C1 segment of cervical spinal cord (tissue), 14 donors: Measurements from ENCODE around the gene BEND7.
"Not testable (repeated sequence)": the region's sequence is repeated elsewhere in the genome, so short reads cannot be mapped to it uniquely, and the experiment has no call there.

Experiments used
- DNase-seq, 14 donors: peaks; one replicate each; lab custom pipeline; 2025; lab: John Stamatoyannopoulos, UW

BEND7 gene

GRCh38 chr10:13421382-13421917, 107.4 kb downstream of the BEND7 start:
- DNase-seq, result no peak

GRCh38 chr10:13420532-13421307, 108.1 kb downstream of the BEND7 start:
- DNase-seq, result no peak

DNA sequence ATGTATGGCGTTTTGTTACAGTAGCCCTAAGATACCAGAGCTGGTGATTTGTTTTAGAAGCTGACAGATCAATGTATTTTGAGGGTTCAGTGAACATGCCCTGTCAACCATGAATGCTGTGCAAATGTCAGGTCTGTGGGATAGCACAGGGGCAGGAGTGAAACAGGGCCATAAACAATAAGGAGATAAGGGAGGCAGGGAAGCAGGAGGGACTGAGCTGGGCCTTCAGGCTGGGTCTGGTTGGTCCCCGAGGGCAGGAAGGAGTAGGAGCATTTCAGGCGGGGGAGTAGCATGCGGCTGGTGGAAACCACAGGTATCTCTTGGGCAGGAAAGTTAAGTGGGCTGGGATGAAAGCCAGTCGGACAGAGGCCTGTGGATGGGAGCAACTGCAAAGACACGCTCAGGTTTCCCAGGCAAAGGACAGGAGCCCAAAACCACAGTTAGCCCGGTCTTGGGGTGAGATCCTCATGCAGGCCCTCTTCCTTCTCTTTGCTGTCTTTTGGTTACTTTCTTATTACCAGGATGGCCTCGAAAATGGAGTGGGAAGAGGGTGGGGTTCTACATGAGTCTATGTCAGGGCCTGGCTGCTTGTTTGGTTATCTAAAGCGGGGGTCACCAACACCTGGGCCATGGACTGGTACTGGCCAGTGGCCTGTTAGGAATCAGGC, 111.2 kb downstream of the BEND7 start:
- DNase-seq, result no peak

GRCh38 chr10:13416760-13417159, 112.1 kb downstream of the BEND7 start:
- DNase-seq, result no peak

GRCh38 chr10:13414855-13415254, 114.0 kb downstream of the BEND7 start:
- DNase-seq, result no peak

DNA sequence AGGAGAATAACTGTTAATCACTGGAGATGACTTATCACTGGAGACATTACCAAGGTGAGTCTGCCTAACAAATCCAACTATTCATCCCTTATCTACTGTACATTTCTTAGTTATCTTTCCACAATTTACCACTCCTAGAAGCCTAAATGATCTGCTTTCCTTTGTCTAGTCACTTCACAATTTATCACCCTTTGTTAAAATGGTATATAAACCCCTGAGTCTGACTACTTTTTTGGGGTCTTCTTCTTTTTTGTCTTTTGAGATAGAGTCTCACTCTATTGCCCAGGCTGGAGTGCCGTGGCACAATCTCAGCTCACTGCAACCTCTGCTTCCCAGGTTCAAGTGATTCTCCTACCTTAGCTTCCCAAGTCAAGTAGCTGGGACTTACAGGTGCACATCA, 114.7 kb downstream of the BEND7 start:
- DNase-seq, result no peak

- no peak for DNase-seq
Observed at GRCh38 chr10:13412894-13413293, 115.9 kb downstream of the BEND7 start.

DNA sequence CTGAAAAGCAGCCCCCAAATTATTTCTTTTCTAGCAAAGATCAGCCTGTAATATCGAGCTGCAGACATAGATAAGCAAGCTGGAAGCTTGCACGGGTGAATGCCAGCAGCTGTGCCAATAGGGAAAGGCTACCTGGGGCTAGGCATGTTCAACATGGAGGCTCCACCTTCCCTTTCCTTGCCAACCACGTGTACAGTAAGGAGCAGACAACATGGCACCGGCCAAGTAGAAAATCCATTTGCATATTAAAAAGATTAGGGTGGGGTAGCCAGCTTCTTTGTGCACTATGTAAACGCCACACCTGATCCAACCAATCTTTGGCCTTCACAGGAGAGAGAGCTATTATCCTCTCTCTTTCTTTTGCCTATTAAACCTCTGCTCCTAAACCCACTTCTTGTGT, 124.0 kb downstream of the BEND7 start:
- DNase-seq, result no peak

- DNase-seq, result no peak
Observed at GRCh38 chr10:13404305-13404759, 124.5 kb downstream of the BEND7 start.

DNA sequence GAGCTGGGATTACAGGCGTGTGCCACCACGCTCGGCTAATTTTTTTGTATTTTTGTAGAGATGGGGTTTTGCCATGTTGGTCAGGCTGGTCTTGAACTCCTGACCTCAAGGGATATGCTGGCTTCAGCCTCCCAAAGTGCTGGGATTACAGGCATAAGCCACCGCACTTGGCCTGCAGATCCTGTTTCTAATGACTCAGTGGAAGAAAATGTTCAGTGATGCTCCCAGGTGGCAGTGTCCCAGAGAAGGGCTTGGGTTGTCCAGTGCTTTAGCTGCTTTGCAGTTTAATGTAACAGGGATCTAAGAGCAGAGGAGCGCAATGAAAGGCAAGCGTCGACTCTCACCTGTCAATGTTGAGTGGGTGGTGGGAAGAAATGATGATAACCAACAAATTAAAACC, 125.4 kb downstream of the BEND7 start:
- not testable (repeated sequence) for DNase-seq

- no peak for DNase-seq
Observed at GRCh38 chr10:13402021-13402420, 126.8 kb downstream of the BEND7 start.

DNA sequence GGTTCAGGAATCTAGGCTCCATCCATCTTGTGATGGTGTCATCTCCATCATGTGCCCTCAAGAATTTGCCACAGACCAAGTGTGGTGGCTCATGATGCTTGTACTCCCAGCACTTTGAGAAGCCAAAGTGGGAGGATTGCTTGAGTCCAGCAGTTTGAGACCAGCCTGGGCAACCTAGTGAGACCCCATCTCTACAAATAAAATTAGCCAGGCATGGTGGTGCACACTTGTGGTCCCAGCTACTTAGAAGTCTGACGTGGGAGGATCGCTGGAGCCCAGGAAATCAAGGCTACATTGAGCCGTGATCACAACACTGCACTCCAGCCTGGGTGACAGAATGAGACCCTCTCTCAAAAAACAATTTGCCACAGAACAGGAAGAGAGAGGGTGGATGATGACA, 127.7 kb downstream of the BEND7 start:
- no peak for DNase-seq

DNA sequence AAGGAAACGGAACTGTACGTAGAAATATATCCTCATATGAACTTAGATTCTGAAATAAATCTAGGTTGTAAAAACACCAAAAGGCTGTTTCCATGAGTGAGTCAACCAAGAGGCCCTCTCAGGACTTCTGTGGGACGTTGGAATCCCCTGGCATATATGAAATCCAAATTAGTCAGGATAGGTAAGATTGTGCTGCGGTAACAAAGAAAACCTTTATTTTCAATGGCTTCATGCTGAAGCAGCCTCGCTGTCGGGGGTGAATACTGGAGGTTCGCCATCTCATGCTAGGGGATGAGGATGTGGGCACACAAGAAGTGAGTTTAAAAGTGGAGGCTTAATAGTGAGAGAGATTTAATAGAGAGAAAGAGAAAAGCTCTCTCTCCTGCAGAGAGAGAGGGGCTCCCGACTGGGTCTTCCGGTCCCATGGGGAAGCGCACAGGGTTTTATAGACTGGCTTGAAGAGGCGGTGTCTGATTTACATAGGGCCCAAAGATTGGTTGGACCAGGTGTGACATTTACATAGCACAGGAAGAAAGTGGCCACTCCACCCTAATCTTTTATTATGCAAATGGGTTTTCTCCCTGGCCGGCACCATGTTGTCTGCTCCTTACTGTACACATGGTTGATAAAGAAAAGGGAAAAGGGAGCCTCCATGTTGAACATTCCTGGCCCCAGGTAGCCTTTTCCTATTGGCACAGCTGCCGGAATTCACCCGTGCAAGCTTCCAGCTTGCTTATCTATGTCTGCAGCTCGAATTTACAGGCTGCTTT, 128.4 kb downstream of the BEND7 start:
- DNase-seq, result no peak

GRCh38 chr10:13399752-13400151, 129.1 kb downstream of the BEND7 start:
- no peak for DNase-seq

DNA sequence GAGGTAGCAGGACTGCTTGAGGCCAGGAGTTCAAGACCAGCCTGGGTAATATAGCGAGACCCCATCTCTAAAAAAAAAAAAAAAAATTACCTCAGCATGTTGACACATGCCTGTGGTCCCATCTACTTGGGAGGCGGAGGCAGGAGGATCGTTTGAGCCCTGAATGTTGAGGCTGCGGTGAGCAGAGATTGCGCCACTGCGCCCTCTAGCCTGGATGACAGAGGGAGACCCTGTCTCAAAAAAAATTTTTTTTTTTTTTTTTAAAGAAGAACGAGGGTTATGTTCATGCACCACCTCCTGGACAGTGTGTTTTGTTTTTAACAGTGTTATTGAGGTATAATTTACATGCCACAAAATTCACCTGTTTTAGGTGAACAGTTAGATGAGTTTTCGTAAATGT, 129.6 kb downstream of the BEND7 start:
- no peak for DNase-seq

DNA sequence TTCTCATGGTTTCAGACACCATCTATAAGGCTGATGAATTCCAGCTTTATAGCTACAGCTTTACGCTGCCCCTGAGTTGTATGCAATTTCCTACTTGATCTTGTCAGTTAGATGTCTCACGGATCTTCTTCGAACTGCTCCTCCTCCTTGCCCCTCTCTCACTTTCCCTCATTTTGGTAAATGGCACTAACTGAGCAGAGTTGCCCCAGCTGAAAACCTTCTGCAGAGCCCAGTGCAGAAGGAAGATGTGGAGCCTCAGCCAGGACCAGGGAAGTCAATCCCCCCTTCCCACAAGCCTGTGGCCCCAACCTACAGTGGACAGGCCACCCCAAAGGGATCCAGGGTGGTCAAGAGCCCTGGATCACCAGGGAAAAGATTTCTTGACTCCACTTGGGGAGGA, 131.8 kb downstream of the BEND7 start:
- no peak for DNase-seq

DNA sequence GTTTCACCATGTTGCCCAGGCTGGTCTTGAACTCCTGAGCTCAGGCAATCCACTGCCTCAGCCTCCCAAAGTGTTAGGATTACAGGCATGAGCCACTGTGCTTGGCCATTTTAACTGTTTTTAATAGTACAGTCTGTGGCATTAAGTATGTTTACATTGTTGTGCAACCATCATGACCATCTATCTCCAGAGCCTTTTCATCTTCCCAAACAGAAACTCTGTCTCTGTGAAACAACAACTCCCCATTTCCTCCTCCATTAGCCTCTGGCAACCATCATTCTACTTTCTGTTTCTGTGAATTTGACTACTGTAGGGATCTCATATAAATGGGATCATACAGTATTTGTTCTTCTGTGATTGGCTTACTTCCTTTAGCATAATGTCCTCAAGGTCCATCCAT, 132.4 kb downstream of the BEND7 start:
- no peak for DNase-seq

- DNase-seq, result no peak
Observed at GRCh38 chr10:13395540-13395939, 133.3 kb downstream of the BEND7 start.

GRCh38 chr10:13393640-13394039, 135.2 kb downstream of the BEND7 start:
- DNase-seq, result no peak

DNA sequence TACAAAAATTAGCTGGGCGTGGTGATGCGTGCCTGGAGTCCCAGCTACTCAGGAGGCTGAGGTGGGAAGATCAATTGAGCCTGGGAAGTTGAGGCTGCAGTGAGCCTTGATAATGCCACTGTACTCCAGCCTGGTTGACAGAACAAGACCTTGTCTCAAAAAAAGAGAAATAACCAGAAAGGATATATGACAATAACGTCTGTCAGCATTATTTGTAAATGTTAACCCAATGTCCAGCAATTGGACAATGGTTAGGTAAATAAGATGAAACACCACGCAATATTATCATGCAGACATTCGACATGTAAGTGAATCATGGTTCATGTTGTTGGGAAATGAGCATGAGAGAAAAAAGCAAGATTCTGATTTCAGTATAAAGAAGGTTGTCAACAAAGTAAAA, 136.1 kb downstream of the BEND7 start:
- DNase-seq, result no peak
